SU-DHL-6 (cell line): Measurements from ENCODE around the gene THRAP3.

Experiments used
- CTCF ChIP-seq: fragments of 200-600 bp; sonication (generic); IDR thresholded peaks from one replicate; pipeline ENCODE4 v1.5.1; 2017; ENCODE audit warnings: antibody characterized with exemption, mild to moderate bottlenecking, low read length, moderate library complexity; ENCODE audit not compliant: insufficient read depth, poor library complexity, severe bottlenecking
- EZH2phosphoT487 ChIP-seq: fragments of 200-600 bp; sonication (generic), shearing (Covaris generic); conservative IDR thresholded peaks from 2 replicates; pipeline ENCODE4 v1.6.1; 2018; ENCODE audit warnings: mild to moderate bottlenecking, antibody characterized with exemption, low read length, moderate library complexity, mixed read lengths

DNA sequence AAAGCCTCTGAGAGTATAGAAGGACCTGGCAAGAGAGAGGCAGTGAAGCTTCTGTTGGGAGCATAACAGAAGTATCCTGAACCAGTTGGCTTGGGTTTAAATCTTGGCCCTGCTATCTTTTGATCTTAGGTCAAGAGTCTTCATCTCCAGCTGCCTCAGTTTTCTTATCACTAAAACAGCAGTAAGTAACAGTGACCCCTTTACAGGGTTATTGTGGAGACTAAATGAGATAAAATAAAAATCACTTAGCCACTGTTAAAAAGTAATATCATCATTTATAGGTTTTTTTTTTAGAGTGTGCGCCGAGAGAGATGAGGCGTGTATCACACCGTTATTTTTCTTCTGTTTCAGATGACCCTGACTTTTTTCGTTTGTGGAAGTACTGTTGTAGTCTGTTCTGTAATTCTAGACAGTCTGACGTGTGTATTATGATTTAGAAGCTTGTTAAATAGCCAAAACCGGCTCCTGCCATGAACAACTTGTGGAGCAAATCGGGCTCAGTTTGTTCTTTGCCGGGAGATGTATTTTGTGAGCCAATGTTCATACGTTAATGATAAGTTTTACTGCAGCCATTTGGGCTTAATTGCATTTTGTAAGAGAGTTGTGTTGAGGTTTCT is 1.1 kb downstream of the THRAP3 start:
- no peak for TF ChIP-seq CTCF
- TF ChIP-seq EZH2phosphoT487, result no peak
